HepG2 (cell line): ENCODE results near the gene PRMT5. TPM values are rescaled to one million over a fixed set of nuclear protein-coding genes. Genes with fewer than 3 reads are reported as not detected.

Experiments
- JUN ChIP-seq: sonication (generic); formaldehyde crosslinking; IDR thresholded peaks from 2 replicates; pipeline ENCODE4 v1.4.0; 2020; ENCODE audit warnings: mild to moderate bottlenecking, missing genetic modification reagents
- KDM5A ChIP-seq: fragments of 200-600 bp; sonication (generic); IDR thresholded peaks from 2 replicates; pipeline ENCODE4 v1.7.0; 2018; ENCODE audit warnings: antibody characterized with exemption, mild to moderate bottlenecking, low read length, borderline replicate concordance
- NR2F1 ChIP-seq, 2 experiments: fragments of 450-650 bp in 1 of 2; formaldehyde crosslinking in 1 of 2; IDR thresholded peaks; 2 replicates each; pipeline versions ENCODE4 v1.5.0 to v1.6.1; 2016 to 2020; ENCODE audit warnings: mild to moderate bottlenecking in 1 of 2, missing compliant biosample characterization in 1 of 2, missing genetic modification reagents in 1 of 2, moderate library complexity in 1 of 2
- RXRA ChIP-seq: sonication (generic); formaldehyde crosslinking; IDR thresholded peaks from 2 replicates; pipeline ENCODE4 v1.5.1; 2020; ENCODE audit warnings: missing genetic modification reagents
- SAP130 ChIP-seq: IDR thresholded peaks from 2 replicates; pipeline ENCODE4 v1.6.1; 2016; ENCODE audit warnings: low read depth
- TRIM24 ChIP-seq: sonication (generic); formaldehyde crosslinking; IDR thresholded peaks from 2 replicates; pipeline ENCODE4 v1.8.0; 2022; ENCODE audit warnings: mild to moderate bottlenecking, missing genetic modification reagents
- ZIK1 ChIP-seq: sonication (generic); formaldehyde crosslinking; IDR thresholded peaks from 2 replicates; pipeline ENCODE4 v1.5.0; 2020; ENCODE audit warnings: mild to moderate bottlenecking, low read depth, missing genetic modification reagents, borderline replicate concordance
- polyA plus RNA-seq, 8 experiments: library from polyadenylated mRNA; depleted of rRNA in 3 of 8; stranded (reverse) in 7 of 8; unstranded in 1 of 8; fragments of >200 nt; fragmentation: Illumina TruSeq in 4 of 8; extraction: Trizol in 4 of 8; gene quantifications; 2 replicates each; pipeline versions ENCODE4 v1.2.1 to v1.2.3, GENCODE V29; 2011 to 2016; ENCODE audit warnings: low read depth in 4 of 8, missing spikeins in 1 of 8, mixed read lengths in 1 of 8; ENCODE audit not compliant: insufficient read depth in 1 of 8
- total RNA-seq, 5 experiments: library from RNA; depleted of rRNA; stranded (reverse); fragments of >200 nt; fragmentation: Illumina TruSeq; extraction: Trizol; gene quantifications; 2 replicates each; pipeline ENCODE4 v1.2.3, GENCODE V29; 2016; ENCODE audit warnings: low read depth in 1 of 5
- TF ChIP-seq, protein P1 (sequence below): sonication (generic); formaldehyde crosslinking; IDR thresholded peaks from 2 replicates; pipeline ENCODE4 v1.4.0; 2020; ENCODE audit warnings: mild to moderate bottlenecking, missing genetic modification reagents
- TF ChIP-seq, protein P2 (sequence below): sonication (generic); IDR thresholded peaks from 2 replicates; pipeline ENCODE4 v1.6.1; 2016; ENCODE audit warnings: low read depth, borderline replicate concordance
- TF ChIP-seq, protein P3 (sequence below): conservative IDR thresholded peaks from 2 replicates; pipeline ENCODE4 v1.6.1; 2018; ENCODE audit warnings: missing genetic modification reagents
- TF ChIP-seq, protein P4 (sequence below): sonication (generic); formaldehyde crosslinking; IDR thresholded peaks from 2 replicates; pipeline ENCODE4 v1.5.1; 2020; ENCODE audit warnings: mild to moderate bottlenecking, missing genetic modification reagents
- TF ChIP-seq, protein P5 (sequence below): sonication (generic); formaldehyde crosslinking; IDR thresholded peaks from 2 replicates; pipeline ENCODE4 v1.4.0; 2020; ENCODE audit warnings: low read depth, mild to moderate bottlenecking, missing genetic modification reagents

The PRMT5 gene
- total and polyA plus RNA-seq, 2 of the 13 experiments (the other 11 are each of a cell fraction or from before 2014, with no cell fraction given), result 210 to 354 TPM

DNA sequence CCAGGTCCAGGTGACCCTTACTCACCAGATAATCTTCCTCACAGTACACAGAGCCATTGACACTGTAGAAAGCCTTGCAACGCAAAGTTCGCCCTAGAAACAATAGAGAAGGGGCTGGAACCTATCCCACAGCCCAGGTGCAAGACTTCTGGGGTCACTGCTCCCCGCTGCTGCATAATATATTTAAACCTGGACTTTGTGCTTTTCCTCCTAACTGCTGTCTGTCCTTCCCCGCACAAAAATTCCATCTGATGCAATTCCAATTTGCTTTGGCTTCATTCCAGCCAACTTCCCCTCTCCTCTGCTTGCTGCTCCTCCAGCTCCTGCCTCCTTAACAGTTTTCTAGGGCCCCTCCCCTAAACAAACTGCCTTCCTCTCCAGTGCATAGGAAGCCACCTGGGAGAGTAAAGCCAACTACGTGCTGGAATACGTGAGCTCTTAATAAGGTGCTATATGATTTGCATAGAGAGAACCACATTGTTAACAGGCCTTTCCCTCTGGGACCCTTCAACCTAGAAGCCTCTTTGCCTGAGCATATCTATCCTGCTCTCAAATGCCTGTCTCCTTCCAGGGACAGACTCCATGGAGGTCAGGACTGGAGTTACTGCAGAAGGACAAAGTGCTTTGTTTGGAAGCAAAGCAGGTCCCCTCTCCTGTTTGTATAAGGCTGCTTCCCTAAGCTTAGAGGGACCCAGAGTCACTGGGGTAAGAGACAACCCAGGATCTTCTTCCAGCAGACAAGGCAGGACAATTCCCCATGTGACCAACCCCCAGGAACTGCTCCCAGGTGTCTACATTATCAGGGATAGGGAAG is 47.7 kb upstream of the PRMT5 start (continued):
- TF ChIP-seq JUN (CRISPR knock-in tag), result peak; percentile 95
- peak; percentile 23; the same call in 1 of the 2 replicates for TF ChIP-seq KDM5A
- TF ChIP-seq, protein P1, sequence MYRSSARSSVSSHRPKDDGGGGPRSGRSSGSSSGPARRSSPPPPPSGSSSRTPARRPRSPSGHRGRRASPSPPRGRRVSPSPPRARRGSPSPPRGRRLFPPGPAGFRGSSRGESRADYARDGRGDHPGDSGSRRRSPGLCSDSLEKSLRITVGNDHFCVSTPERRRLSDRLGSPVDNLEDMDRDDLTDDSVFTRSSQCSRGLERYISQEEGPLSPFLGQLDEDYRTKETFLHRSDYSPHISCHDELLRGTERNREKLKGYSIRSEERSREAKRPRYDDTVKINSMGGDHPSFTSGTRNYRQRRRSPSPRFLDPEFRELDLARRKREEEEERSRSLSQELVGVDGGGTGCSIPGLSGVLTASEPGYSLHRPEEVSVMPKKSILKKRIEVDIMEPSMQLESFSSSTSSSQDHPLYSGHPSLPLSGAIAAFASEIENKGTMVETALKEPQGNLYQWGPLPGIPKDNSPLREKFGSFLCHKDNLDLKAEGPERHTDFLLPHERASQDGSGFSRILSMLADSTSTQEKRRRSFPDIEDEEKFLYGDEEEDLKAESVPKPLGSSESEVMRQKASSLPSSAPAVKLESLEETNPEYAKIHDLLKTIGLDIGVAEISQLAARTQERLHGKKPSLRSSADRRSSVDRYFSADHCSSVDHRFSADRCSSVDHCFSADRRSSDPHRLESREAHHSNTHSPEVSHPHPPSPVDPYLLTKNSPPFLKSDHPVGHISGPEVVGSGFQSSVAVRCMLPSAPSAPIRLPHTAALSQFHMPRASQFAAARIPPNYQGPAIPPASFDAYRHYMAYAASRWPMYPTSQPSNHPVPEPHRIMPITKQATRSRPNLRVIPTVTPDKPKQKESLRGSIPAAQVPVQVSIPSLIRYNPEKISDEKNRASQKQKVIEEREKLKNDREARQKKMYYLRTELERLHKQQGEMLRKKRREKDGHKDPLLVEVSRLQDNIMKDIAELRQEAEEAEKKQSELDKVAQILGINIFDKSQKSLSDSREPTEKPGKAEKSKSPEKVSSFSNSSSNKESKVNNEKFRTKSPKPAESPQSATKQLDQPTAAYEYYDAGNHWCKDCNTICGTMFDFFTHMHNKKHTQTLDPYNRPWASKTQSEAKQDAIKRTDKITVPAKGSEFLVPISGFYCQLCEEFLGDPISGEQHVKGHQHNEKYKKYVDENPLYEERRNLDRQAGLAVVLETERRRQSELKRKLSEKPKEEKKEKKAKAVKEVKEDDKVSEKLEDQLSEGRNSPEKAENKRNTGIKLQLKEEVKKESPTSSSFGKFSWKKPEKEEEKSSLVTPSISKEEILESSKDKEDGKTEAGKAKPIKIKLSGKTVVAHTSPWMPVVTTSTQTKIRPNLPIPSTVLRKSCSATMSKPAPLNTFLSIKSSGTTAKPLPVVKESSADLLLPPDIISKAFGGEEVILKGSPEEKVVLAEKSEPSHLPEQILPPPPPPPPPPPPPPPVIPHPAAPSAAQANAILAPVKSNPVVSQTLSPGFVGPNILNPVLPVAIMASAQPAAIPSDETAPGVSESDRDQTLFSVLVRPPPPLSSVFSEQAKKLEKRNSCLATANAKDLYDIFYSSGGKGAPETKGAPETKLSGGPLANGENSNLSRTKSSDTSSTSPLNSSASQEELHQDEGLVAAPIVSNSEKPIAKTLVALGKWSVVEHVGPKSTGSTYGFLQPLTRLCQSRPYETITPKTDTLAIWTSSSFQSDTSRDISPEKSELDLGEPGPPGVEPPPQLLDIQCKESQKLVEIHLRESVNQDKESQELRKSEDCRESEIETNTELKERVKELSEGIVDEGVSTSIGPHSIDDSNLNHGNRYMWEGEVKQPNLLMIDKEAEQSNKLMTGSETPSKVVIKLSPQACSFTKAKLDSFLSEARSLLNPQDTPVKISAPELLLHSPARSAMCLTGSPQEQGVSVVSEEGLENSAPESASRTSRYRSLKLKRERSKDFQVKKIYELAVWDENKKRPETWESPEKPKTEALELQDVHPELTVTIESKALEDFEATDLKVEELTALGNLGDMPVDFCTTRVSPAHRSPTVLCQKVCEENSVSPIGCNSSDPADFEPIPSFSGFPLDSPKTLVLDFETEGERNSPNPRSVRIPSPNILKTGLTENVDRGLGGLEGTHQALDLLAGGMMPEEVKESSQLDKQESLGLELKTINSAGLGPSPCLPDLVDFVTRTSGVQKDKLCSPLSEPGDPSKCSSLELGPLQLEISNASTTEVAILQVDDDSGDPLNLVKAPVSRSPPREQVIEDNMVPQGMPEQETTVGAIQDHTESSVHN (CRISPR knock-in tag), result peak; percentile 77; the same call in 1 of the 2 replicates
- TF ChIP-seq ZIK1 (CRISPR knock-in tag), result peak; percentile 51; the same call in 1 of the 2 replicates
- peak; percentile 96 for TF ChIP-seq SAP130 (CRISPR knock-in tag)
- peak; percentile 78 to 82 for TF ChIP-seq NR2F1 (CRISPR knock-in tag; IDR thresholded peaks at IDR 0.05)
- TF ChIP-seq, protein P2, sequence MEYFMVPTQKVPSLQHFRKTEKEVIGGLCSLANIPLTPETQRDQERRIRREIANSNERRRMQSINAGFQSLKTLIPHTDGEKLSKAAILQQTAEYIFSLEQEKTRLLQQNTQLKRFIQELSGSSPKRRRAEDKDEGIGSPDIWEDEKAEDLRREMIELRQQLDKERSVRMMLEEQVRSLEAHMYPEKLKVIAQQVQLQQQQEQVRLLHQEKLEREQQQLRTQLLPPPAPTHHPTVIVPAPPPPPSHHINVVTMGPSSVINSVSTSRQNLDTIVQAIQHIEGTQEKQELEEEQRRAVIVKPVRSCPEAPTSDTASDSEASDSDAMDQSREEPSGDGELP, result peak; percentile 94
- TF ChIP-seq, protein P3, sequence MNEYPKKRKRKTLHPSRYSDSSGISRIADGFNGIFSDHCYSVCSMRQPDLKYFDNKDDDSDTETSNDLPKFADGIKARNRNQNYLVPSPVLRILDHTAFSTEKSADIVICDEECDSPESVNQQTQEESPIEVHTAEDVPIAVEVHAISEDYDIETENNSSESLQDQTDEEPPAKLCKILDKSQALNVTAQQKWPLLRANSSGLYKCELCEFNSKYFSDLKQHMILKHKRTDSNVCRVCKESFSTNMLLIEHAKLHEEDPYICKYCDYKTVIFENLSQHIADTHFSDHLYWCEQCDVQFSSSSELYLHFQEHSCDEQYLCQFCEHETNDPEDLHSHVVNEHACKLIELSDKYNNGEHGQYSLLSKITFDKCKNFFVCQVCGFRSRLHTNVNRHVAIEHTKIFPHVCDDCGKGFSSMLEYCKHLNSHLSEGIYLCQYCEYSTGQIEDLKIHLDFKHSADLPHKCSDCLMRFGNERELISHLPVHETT (CRISPR knock-in tag), result 0 out of 2 replicates have a peak, but pooled peaks have one; percentile 23
- TF ChIP-seq, protein P4, sequence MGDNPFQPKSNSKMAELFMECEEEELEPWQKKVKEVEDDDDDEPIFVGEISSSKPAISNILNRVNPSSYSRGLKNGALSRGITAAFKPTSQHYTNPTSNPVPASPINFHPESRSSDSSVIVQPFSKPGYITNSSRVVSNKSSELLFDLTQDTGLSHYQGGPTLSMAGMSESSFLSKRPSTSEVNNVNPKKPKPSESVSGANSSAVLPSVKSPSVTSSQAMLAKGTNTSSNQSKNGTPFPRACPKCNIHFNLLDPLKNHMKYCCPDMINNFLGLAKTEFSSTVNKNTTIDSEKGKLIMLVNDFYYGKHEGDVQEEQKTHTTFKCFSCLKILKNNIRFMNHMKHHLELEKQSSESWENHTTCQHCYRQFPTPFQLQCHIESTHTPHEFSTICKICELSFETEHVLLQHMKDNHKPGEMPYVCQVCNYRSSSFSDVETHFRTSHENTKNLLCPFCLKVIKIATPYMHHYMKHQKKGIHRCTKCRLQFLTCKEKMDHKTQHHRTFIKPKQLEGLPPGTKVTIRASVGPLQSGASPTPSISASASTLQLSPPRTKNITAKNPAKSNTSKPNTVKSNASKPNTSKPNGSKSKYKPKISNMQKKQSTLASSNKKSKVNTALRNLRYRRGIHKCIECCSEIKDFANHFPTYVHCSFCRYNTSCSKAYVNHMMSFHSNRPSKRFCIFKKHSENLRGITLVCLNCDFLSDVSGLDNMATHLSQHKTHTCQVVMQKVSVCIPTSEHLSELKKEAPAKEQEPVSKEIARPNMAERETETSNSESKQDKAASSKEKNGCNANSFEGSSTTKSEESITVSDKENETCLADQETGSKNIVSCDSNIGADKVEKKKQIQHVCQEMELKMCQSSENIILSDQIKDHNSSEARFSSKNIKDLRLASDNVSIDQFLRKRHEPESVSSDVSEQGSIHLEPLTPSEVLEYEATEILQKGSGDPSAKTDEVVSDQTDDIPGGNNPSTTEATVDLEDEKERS (CRISPR knock-in tag), result peak; percentile 51; the same call in 1 of the 2 replicates
- TF ChIP-seq, protein P5, sequence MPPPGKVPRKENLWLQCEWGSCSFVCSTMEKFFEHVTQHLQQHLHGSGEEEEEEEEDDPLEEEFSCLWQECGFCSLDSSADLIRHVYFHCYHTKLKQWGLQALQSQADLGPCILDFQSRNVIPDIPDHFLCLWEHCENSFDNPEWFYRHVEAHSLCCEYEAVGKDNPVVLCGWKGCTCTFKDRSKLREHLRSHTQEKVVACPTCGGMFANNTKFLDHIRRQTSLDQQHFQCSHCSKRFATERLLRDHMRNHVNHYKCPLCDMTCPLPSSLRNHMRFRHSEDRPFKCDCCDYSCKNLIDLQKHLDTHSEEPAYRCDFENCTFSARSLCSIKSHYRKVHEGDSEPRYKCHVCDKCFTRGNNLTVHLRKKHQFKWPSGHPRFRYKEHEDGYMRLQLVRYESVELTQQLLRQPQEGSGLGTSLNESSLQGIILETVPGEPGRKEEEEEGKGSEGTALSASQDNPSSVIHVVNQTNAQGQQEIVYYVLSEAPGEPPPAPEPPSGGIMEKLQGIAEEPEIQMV (CRISPR knock-in tag), result peak; percentile 60; the same call in 1 of the 2 replicates
- TF ChIP-seq RXRA (CRISPR knock-in tag), result peak; percentile 94; the same call in 1 of the 2 replicates
- no peak for TF ChIP-seq TRIM24 (CRISPR knock-in tag)
